NAMALWA (cell line): ENCODE measurements around the gene HDAC4.

Experiments
- DNase-seq: peaks from one replicate; pipeline ENCODE4 v3.0.0-alpha.2; 2015; ENCODE audit warnings: low spot score

HDAC4 gene

GRCh38 chr2:239326831-239327535, 73.8 kb downstream of the HDAC4 start:
- peak; percentile 78 for DNase-seq

GRCh38 chr2:239324456-239324855, 76.4 kb downstream of the HDAC4 start:
- no peak for DNase-seq

DNA sequence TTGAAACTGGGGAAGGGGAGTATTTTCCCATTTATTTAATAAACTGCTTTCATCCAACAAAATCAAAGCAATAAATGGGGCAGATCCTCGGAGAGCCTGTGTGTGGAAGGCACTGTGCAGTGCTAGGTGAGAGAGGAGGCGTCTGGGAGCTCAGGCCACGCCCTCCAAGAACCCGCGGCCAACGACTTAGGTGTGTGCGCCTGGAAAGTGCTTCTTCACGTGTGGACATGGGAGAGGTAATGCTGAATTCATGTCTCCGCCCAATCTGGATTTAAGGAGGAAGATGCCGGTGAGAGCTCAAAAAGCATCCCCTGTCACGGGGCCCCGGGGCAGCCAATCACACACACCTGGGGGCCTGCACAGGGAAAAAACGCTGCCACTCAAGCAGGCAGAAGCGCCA, 77.4 kb downstream of the HDAC4 start:
- no peak for DNase-seq

DNA sequence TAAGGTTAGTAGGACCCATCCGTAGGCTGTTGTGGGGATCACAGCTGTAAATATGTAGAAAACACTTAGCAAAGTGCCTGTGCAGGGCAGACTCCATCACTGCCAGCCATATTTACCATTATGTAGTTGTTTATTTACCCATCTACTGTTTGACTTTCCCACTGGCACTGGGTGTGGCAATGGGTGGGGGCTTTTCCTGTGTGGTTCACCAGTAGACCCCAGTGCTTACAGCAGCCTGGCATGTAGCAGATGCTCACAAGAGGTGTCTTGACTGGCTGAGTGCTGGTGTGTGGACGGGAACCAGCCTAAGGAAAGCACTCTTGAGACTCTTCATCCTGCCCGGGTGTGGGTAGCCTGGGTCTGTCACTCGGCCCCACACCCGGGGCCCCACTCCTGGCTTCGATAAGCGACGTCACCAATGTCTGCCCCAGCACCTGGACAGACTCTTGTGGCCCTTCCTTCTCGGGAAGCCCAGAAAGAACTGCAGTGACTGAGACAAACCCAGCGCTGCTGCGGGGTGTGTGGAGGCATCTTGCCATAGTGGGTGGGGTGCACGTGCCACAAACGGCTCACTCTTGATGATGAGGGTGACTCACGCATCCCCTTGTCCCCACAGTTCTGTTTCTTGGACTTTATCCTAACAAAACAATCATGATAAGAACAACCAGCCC, 78.3 kb downstream of the HDAC4 start:
- no peak for DNase-seq

DNA sequence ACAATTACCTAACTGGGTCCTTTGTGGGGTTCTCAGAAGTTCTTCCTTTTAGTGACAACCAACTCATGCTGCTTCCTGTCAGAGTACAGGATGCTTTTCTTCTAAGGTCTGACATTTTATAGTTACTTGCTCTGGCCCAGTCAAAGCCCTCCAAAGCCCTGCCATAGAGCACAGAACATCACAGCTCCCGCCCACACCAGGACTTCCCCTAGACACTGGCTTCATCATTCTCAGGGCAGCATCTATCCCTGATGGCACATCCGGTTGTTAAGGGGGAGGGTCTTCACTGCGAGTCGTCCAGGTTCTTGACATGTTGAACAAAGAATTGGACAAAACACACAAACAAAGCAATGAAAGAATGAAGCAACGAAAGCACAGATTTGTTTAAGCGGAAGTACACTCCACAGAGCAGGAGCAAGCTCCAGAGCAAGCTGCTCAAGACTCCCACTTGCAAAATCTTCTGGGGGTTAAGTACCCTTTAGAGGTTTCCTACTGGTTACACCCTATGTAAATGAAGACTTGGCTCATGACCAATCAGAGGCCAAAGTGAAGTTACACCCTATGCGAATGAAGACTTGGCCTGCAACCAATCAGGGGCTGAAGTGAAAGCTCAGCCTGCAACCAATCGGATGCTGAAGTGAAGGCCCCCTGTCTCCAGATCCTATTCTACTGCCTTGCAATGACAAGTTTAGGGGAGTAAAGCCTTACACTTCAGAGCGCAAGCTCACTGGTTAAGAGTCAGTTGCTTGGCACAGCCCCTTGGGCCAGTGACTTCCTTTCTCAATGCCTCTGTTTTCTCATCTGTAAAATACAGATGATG, 79.0 kb downstream of the HDAC4 start:
- peak; percentile 16 for DNase-seq

- no peak for DNase-seq
Measured at GRCh38 chr2:239318790-239319661, 81.8 kb downstream of the HDAC4 start.

DNA sequence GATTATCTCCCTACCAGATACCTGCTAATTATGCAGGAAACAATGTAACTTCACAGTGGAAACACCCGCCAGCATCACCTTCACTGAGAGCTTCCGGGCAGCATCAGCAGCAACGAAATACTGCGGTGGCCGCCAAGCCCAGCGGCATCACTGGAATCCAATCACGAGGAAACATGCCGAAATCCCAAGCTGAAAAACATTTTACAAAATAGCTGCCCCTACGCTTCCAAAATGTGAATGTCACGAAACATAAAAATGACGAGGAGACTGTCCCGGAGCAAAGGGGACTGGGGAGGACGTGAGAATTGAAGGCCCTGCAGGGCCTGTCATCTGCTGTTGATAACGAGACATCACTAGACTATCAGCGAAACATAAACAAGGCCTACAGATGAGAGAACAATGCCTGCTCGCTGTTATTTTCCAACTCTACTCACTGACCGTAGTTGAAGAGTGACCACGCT, 82.6 kb downstream of the HDAC4 start:
- DNase-seq: no peak

- DNase-seq: no peak
Measured at GRCh38 chr2:239316562-239317465, 84.0 kb downstream of the HDAC4 start.

- DNase-seq: no peak
Measured at GRCh38 chr2:239315308-239315707, 85.5 kb downstream of the HDAC4 start.

DNA sequence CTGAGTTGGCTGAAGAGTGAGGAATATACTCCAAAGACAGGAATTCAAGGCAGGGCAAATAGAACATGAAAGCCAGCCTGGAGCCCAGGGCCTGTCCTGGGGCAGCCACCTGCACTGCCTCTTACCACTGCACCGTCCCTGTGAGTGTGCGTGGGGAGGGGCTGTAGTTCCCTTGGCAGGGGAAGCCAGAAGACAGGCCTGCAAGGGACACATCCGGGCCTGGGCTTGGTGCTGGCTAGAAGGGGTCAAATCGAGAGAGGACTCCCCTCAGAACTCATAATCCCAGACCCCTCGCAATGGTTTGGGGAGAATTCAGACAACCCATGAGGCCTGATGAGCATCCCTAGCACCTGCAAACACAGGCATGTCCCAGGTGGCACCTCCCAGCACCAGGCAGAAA, 87.0 kb downstream of the HDAC4 start:
- no peak for DNase-seq

GRCh38 chr2:239312741-239313667, 87.8 kb downstream of the HDAC4 start:
- no peak for DNase-seq

DNA sequence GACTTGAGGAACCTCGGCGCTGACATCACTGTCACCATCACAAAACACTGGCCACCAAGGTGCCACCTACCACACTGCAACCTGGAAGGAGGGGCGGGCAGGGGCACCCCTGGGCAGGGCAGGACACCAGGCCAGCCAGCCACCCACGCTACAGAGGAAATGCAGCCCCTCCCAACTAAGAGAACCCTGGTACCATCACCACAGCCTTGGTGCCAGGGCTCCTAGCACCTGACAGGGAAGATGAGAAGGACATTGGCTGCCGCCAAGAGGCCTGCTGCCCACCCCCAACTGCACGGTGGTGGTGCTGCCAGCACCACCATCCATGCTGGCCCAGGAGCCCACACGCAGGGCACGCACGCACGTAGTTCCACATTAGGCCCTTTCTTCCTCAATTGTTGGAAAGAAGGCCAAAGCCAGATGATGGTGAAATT, 88.7 kb downstream of the HDAC4 start:
- no peak for DNase-seq

DNA sequence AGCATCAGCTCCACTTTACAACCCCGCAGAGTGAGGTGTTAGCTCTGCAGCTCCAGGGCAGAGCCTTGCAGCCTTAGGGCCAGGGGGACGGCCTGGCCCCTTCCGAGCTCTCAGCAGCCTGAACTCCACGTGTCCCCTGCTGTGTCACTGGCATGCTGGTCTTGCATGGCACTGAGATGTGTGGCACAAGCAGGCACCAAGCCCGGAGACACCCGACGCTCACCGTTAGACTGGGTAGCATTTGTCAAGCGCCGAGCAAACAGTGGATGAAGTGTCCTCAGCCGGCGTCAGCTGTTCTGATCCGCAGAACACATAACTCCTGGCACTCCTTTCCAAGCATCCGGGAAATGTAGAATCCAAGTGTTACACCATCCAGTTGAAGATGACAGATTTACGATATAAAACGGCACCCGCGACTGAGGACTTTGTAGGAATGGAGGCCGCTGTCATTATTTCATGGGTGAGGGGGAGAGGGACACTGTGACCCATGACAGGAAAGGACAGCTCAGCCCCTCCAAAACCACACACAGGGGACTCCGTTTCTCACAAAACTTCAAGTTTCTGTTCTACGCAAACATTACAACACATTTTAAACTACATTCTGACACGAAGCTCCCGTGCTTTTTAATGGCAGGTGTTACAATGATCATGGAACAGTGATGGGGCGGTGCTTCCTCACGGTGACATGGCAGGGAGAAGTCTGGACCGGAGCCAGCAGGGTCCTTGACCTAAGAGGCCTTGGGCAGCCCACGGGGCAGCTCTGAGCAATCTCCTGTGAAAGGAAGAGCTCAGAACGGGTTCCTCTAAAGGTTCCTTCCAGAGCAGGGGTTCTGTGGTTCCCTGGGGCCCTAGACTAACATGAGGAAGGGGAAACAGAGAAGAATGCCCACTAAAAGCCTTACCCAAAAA, 89.4 kb downstream of the HDAC4 start:
- no peak for DNase-seq

GRCh38 chr2:239310401-239311061, 90.3 kb downstream of the HDAC4 start:
- no peak for DNase-seq

DNA sequence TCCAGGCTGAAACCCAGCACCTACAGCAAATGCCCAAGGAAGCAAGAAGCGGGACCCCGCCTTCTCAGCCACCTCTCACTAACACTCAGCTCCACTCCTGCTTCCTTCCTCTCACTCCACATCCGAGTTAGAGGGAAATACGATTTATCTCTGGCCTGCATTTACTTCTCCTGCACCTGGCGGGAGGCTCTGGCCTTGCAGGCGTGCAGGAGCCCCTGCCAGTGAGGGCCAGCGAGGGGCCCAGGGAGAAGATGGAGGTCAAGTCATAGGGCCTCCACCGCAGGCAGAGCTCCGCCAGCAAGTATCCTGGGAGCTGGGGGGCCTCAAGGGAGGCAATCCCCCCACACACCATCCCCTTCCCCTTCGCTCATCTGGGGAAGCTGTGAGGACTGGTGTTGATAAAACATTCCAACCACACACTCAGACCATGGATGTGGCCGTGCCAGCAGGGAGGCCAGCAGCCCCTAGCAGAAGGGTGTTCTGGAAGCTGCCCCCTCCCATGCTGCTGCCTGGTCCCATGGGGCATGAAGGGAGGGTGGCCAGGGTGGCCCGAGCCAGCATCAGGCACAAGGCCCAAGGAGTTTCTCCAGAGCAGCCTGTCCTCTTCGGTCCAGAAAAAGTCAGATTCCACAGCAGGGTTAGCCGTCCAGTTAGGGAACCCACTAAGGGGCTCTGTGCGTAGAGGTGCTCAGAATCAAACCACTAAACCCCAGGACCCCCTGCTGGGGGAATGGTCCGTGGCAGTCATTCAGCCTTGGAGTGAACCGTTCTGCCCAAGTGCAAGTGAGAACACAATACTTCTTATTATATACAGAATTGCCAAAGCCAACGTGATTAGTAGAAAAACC, 91.2 kb downstream of the HDAC4 start:
- DNase-seq: no peak

DNA sequence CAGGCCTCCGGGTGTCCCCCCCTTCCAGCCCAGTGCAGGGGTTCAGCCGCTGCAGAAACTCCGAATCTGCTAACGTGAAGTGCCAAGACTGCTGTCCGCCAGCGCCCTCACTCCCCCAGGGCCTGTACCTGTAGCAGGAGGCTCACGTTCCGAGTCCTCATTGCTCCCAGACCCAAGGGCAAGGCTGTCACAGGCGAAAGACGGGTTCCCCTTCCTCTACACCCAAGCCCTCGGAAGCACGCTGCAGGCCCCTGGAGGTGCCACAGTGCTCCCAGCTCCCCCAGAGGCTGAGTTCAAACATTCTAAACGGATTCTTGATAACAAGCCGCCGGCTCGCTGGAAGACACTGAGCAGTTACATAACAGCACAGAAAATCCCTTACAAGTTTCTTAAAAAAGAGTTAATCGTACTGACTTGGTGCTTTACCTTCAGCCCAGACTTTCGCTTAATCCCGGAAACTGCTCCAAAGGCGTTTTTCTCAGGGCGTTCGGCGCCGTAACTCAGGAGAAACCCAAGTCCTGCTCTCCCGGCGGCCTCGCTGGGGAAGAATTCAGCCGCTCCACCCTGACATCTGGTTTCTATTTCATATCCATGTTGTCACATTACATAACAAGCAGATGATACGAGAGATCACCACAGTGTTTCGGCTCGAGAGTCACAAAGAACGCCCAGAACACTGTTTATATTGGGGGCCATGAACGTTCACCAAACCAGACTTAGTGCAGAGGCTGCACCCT, 92.0 kb downstream of the HDAC4 start:
- no peak for DNase-seq
